Measurements from ENCODE around the gene GSX1.

GSX1 gene

DNA sequence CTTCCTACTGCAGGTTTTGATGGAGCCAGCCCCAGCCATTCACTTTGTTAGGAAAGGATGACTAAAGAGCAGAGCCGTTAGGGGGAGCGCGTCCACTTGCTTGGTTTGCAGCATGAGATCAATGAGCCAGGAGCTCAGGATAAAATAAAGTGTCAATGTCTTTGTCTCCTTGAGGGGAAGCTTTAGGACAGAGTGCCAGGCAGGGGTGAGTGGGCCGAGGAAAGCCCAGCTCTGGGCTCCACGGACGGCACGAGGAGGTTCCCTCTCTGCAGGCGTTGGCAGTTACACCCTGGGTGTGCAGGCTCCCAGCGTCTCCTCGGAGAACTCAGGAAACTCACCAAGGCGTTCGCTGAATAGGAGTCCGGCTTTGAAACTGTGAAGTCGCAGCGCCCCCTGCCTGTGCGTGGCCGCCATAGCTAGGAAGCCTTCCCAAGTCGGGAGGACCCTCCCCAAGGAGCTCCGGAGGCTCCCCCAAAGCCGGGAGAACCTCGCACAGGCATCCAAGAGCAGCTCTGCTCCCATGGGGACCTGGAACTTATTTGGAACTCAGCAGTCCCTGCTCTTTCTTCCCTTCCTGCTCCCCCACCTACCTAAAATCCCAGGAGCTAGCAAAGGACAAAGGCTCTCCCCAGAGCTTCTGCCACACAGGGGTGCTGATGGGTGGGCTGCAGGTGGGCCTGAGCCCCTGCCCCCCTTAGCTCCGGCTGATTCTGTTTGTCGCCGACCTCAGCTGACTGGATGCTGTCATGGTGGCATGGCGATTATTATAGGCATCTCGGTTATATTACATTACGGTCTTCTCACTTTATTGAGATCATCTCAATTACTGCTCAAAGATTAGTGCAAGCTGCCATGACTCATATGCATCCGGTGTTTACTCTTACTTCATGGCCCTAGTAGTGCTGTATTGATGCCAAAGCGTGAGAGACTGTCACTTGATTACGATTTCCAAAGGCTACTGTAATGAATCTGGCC lies 34.4 kb downstream of the GSX1 start (continued):
- TF ChIP-seq ZNF658 (tag by site-specific recombination; IDR thresholded peaks at IDR 0.05), result no peak
- TF ChIP-seq, protein P1, sequence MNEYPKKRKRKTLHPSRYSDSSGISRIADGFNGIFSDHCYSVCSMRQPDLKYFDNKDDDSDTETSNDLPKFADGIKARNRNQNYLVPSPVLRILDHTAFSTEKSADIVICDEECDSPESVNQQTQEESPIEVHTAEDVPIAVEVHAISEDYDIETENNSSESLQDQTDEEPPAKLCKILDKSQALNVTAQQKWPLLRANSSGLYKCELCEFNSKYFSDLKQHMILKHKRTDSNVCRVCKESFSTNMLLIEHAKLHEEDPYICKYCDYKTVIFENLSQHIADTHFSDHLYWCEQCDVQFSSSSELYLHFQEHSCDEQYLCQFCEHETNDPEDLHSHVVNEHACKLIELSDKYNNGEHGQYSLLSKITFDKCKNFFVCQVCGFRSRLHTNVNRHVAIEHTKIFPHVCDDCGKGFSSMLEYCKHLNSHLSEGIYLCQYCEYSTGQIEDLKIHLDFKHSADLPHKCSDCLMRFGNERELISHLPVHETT (tag by site-specific recombination; IDR thresholded peaks at IDR 0.05), result peak; percentile 92
- no peak for TF ChIP-seq ZNF555 (tag by site-specific recombination; conservative IDR thresholded peaks at IDR 0.05)
- TF ChIP-seq, protein P2, sequence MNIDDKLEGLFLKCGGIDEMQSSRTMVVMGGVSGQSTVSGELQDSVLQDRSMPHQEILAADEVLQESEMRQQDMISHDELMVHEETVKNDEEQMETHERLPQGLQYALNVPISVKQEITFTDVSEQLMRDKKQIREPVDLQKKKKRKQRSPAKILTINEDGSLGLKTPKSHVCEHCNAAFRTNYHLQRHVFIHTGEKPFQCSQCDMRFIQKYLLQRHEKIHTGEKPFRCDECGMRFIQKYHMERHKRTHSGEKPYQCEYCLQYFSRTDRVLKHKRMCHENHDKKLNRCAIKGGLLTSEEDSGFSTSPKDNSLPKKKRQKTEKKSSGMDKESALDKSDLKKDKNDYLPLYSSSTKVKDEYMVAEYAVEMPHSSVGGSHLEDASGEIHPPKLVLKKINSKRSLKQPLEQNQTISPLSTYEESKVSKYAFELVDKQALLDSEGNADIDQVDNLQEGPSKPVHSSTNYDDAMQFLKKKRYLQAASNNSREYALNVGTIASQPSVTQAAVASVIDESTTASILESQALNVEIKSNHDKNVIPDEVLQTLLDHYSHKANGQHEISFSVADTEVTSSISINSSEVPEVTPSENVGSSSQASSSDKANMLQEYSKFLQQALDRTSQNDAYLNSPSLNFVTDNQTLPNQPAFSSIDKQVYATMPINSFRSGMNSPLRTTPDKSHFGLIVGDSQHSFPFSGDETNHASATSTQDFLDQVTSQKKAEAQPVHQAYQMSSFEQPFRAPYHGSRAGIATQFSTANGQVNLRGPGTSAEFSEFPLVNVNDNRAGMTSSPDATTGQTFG (tag by site-specific recombination; IDR thresholded peaks at IDR 0.05; ENCODE audit: borderline replicate concordance), result no peak
- TF ChIP-seq YY1 (tag by site-specific recombination; IDR thresholded peaks at IDR 0.05), result no peak
- TF ChIP-seq, protein P3, sequence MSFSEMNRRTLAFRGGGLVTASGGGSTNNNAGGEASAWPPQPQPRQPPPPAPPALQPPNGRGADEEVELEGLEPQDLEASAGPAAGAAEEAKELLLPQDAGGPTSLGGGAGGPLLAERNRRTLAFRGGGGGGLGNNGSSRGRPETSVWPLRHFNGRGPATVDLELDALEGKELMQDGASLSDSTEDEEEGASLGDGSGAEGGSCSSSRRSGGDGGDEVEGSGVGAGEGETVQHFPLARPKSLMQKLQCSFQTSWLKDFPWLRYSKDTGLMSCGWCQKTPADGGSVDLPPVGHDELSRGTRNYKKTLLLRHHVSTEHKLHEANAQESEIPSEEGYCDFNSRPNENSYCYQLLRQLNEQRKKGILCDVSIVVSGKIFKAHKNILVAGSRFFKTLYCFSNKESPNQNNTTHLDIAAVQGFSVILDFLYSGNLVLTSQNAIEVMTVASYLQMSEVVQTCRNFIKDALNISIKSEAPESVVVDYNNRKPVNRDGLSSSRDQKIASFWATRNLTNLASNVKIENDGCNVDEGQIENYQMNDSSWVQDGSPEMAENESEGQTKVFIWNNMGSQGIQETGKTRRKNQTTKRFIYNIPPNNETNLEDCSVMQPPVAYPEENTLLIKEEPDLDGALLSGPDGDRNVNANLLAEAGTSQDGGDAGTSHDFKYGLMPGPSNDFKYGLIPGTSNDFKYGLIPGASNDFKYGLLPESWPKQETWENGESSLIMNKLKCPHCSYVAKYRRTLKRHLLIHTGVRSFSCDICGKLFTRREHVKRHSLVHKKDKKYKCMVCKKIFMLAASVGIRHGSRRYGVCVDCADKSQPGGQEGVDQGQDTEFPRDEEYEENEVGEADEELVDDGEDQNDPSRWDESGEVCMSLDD (tag by site-specific recombination; IDR thresholded peaks at IDR 0.05), result peak; percentile 72
- no peak for TF ChIP-seq SP2 (tag by site-specific recombination; IDR thresholded peaks at IDR 0.05)
- TF ChIP-seq, protein P4, sequence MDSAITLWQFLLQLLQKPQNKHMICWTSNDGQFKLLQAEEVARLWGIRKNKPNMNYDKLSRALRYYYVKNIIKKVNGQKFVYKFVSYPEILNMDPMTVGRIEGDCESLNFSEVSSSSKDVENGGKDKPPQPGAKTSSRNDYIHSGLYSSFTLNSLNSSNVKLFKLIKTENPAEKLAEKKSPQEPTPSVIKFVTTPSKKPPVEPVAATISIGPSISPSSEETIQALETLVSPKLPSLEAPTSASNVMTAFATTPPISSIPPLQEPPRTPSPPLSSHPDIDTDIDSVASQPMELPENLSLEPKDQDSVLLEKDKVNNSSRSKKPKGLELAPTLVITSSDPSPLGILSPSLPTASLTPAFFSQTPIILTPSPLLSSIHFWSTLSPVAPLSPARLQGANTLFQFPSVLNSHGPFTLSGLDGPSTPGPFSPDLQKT (IDR thresholded peaks at IDR 0.05; ENCODE audit: borderline replicate concordance, low read depth, low read length), result no peak
- TF ChIP-seq ZNF433 (tag by site-specific recombination; IDR thresholded peaks at IDR 0.05; ENCODE audit: low read depth), result no peak
- TF ChIP-seq, protein P5, sequence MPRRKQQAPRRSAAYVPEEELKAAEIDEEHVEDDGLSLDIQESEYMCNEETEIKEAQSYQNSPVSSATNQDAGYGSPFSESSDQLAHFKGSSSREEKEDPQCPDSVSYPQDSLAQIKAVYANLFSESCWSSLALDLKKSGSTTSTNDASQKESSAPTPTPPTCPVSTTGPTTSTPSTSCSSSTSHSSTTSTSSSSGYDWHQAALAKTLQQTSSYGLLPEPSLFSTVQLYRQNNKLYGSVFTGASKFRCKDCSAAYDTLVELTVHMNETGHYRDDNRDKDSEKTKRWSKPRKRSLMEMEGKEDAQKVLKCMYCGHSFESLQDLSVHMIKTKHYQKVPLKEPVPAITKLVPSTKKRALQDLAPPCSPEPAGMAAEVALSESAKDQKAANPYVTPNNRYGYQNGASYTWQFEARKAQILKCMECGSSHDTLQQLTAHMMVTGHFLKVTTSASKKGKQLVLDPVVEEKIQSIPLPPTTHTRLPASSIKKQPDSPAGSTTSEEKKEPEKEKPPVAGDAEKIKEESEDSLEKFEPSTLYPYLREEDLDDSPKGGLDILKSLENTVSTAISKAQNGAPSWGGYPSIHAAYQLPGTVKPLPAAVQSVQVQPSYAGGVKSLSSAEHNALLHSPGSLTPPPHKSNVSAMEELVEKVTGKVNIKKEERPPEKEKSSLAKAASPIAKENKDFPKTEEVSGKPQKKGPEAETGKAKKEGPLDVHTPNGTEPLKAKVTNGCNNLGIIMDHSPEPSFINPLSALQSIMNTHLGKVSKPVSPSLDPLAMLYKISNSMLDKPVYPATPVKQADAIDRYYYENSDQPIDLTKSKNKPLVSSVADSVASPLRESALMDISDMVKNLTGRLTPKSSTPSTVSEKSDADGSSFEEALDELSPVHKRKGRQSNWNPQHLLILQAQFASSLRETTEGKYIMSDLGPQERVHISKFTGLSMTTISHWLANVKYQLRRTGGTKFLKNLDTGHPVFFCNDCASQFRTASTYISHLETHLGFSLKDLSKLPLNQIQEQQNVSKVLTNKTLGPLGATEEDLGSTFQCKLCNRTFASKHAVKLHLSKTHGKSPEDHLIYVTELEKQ (tag by site-specific recombination; IDR thresholded peaks at IDR 0.05; ENCODE audit: borderline replicate concordance), result peak; percentile 84
- TF ChIP-seq SALL2 (tag by site-specific recombination; IDR thresholded peaks at IDR 0.05; ENCODE audit: borderline replicate concordance), result no peak
- peak; percentile 94 for TF ChIP-seq OSR2 (tag by site-specific recombination; IDR thresholded peaks at IDR 0.05)
- TF ChIP-seq ZSCAN30 (tag by site-specific recombination; IDR thresholded peaks at IDR 0.05), result no peak
- TF ChIP-seq ZNF175 (tag by site-specific recombination; IDR thresholded peaks at IDR 0.05), result no peak
- no peak for TF ChIP-seq YY2 (tag by site-specific recombination; IDR thresholded peaks at IDR 0.05)
- no peak for TF ChIP-seq ZNF280C (tag by site-specific recombination; IDR thresholded peaks at IDR 0.05)
- no peak for TF ChIP-seq ZNF580 (tag by site-specific recombination; IDR thresholded peaks at IDR 0.05)
- TF ChIP-seq ZNF596 (tag by site-specific recombination; IDR thresholded peaks at IDR 0.05), result no peak
- TF ChIP-seq ZNF391 (tag by site-specific recombination; IDR thresholded peaks at IDR 0.05; ENCODE audit: borderline replicate concordance, low read depth), result peak; percentile 65; the same call in 1 of the 2 replicates
- no peak for TF ChIP-seq ZNF560 (tag by site-specific recombination; IDR thresholded peaks at IDR 0.05; ENCODE audit: borderline replicate concordance)
- peak; percentile 79 for TF ChIP-seq IKZF3 (tag by site-specific recombination; IDR thresholded peaks at IDR 0.05)
- TF ChIP-seq, protein P6, sequence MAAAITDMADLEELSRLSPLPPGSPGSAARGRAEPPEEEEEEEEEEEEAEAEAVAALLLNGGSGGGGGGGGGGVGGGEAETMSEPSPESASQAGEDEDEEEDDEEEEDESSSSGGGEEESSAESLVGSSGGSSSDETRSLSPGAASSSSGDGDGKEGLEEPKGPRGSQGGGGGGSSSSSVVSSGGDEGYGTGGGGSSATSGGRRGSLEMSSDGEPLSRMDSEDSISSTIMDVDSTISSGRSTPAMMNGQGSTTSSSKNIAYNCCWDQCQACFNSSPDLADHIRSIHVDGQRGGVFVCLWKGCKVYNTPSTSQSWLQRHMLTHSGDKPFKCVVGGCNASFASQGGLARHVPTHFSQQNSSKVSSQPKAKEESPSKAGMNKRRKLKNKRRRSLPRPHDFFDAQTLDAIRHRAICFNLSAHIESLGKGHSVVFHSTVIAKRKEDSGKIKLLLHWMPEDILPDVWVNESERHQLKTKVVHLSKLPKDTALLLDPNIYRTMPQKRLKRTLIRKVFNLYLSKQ (tag by site-specific recombination; IDR thresholded peaks at IDR 0.05; ENCODE audit: borderline replicate concordance), result no peak
